CD4-positive, alpha-beta memory T cell (primary cell): ENCODE results near the gene RAD18. TPM values are rescaled to one million over a fixed set of nuclear protein-coding genes. Genes with fewer than 3 reads are reported as not detected.

Experiments
- CTCF ChIA-PET: fragments of 350-600 bp; sonication (Branson Sonifier 250); formaldehyde crosslinking; loops from one replicate; lab custom pipeline; 2021; ENCODE audit warnings: inconsistent platforms; ENCODE audit not compliant: partially characterized antibody; lab: Charles Lee
- POLR2A ChIA-PET: fragments of 350-600 bp; sonication (Branson Sonifier 250); formaldehyde crosslinking; loops from one replicate; lab custom pipeline; 2021; ENCODE audit not compliant: partially characterized antibody; lab: Charles Lee
- DNase-seq, 5 donors: peaks; one replicate each; pipeline versions ENCODE4 v3.0.0 to v3.0.0-alpha.2; 2020 to 2022; ENCODE audit warnings: mixed read lengths in 1 of 5
- H3K27ac ChIP-seq: one replicate; pipeline ENCODE4 v1.7.0; 2013; ENCODE audit warnings: low read depth, low read length
- H3K27me3 ChIP-seq: 2 replicates; pipeline ENCODE4 v1.7.0; 2013; ENCODE audit warnings: mild to moderate bottlenecking, low read length, moderate library complexity; ENCODE audit not compliant: insufficient read depth
- H3K36me3 ChIP-seq: 2 replicates; pipeline ENCODE4 v1.7.0; 2013; ENCODE audit warnings: mild to moderate bottlenecking, low read length, moderate library complexity; ENCODE audit not compliant: insufficient read depth
- H3K4me1 ChIP-seq: 2 replicates; pipeline ENCODE4 v1.7.0; 2013; ENCODE audit warnings: mild to moderate bottlenecking, low read length, moderate library complexity; ENCODE audit not compliant: insufficient read depth
- H3K4me3 ChIP-seq, 2 donors: one replicate each; pipeline ENCODE4 v1.7.0; 2013; ENCODE audit warnings: low read length in 2 of 2, mild to moderate bottlenecking in 1 of 2
- H3K9me3 ChIP-seq, 2 donors: one replicate each; pipeline ENCODE4 v1.7.0; 2013; ENCODE audit warnings: low read length in 2 of 2, control low read depth in 1 of 2; ENCODE audit not compliant: control insufficient read depth in 1 of 2
- H3K27ac Mint-ChIP-seq, 7 donors: one replicate each; pipeline ENCODE4 v1.8.0; 2020 to 2021; ENCODE audit warnings: mixed read lengths in 7 of 7, mild to moderate bottlenecking in 6 of 7, inconsistent platforms in 3 of 7, moderate library complexity in 3 of 7
- H3K27me3 Mint-ChIP-seq, 2 donors: one replicate each; pipeline ENCODE4 v1.8.0; 2020 to 2021; ENCODE audit warnings: mixed read lengths in 2 of 2
- H3K36me3 Mint-ChIP-seq, 2 donors: one replicate each; pipeline ENCODE4 v1.8.0; 2020 to 2021; ENCODE audit warnings: mixed read lengths in 2 of 2, inconsistent platforms in 1 of 2, mild to moderate bottlenecking in 1 of 2
- H3K4me1 Mint-ChIP-seq, 4 donors: one replicate each; pipeline ENCODE4 v1.8.0; 2020 to 2021; ENCODE audit warnings: mixed read lengths in 4 of 4, mild to moderate bottlenecking in 1 of 4
- H3K4me3 Mint-ChIP-seq, 8 donors: one replicate each; pipeline ENCODE4 v1.8.0; 2020 to 2021; ENCODE audit warnings: mixed read lengths in 8 of 8, mild to moderate bottlenecking in 7 of 8, moderate library complexity in 6 of 8, inconsistent platforms in 3 of 8
- H3K9me3 Mint-ChIP-seq, 8 donors: one replicate each; pipeline ENCODE4 v1.8.0; 2020 to 2021; ENCODE audit warnings: mixed read lengths in 8 of 8, mild to moderate bottlenecking in 5 of 8, inconsistent platforms in 3 of 8, moderate library complexity in 1 of 8
- intact Hi-C: fragments of 100-400 bp; cut with micrococcal nuclease; formaldehyde crosslinking; loops from one replicate; pipeline ENCODE4 v1.15.1; 2023
- polyA plus RNA-seq, 2 donors: library from polyadenylated mRNA; unstranded; fragments of 300-500 nt; fragmentation: Illumina TruSeq; gene quantifications; one replicate each; pipeline ENCODE4 v1.2.3, GENCODE V29; 2021
- total RNA-seq, 2 experiments: library from RNA; stranded (reverse); gene quantifications; one replicate each; pipeline ENCODE4 v1.2.3, GENCODE V29; 2021

The RAD18 gene
- total and polyA plus RNA-seq, 4 experiments from 2014 or later: 11.9 to 17.6 (median 15.7) TPM

GRCh38 chr3:8856721-8857120 lies 106.6 kb downstream of the RAD18 start:
- no peaks in the 10 kb centered on the region for H3K9me3 Mint-ChIP-seq
- no peaks in the 10 kb centered on the region for H3K4me1 Mint-ChIP-seq
- Histone ChIP-seq H3K4me1 (no peaks in the 10 kb centered on the region), H3K27ac (no peak overlapping the region), H3K36me3 (no peaks in the 10 kb centered on the region), H3K4me3 (no peak overlapping the region), H3K27me3 (no peaks in the 10 kb centered on the region), H3K9me3 (no peaks in the 10 kb centered on the region)
- no peak for DNase-seq
- H3K27ac Mint-ChIP-seq: no peak overlapping the region
- no peak overlapping the region for H3K4me3 Mint-ChIP-seq
- intact Hi-C loops: no loop called here
- H3K27me3 Mint-ChIP-seq: no peaks in the 10 kb centered on the region
- ChIA-PET CTCF (no interaction called here), POLR2A (no interaction called here)
- H3K36me3 Mint-ChIP-seq: no peaks in the 10 kb centered on the region

GRCh38 chr3:8856071-8856470 lies 107.2 kb downstream of the RAD18 start:
- H3K36me3 Mint-ChIP-seq: no peaks in the 10 kb centered on the region
- no peak overlapping the region for H3K4me3 Mint-ChIP-seq
- H3K4me1 ChIP-seq: no peaks in the 10 kb centered on the region
- H3K27me3 ChIP-seq: no peaks in the 10 kb centered on the region
- H3K27ac Mint-ChIP-seq: no peak overlapping the region
- no peaks in the 10 kb centered on the region for H3K4me1 Mint-ChIP-seq
- H3K9me3 Mint-ChIP-seq: no peaks in the 10 kb centered on the region
- intact Hi-C loops: no loop called here
- H3K27me3 Mint-ChIP-seq: no peaks in the 10 kb centered on the region
- H3K9me3 ChIP-seq: no peaks in the 10 kb centered on the region
- CTCF ChIA-PET: no interaction called here
- DNase-seq: no peak
- POLR2A ChIA-PET: no interaction called here
- H3K27ac ChIP-seq: no peak overlapping the region
- no peaks in the 10 kb centered on the region for H3K36me3 ChIP-seq
- no peak overlapping the region for H3K4me3 ChIP-seq

GRCh38 chr3:8854656-8855055 lies 108.6 kb downstream of the RAD18 start:
- no peaks in the 10 kb centered on the region for H3K9me3 ChIP-seq

GRCh38 chr3:8853081-8853480 lies 110.2 kb downstream of the RAD18 start:
- Mint-ChIP-seq H3K9me3 (no peaks in the 10 kb centered on the region), H3K36me3 (no peaks in the 10 kb centered on the region), H3K27ac (no peak overlapping the region), H3K27me3 (no peaks in the 10 kb centered on the region), H3K4me3 (no peak overlapping the region), H3K4me1 (no peaks in the 10 kb centered on the region)
- Histone ChIP-seq H3K4me1 (no peaks in the 10 kb centered on the region), H3K4me3 (no peak overlapping the region), H3K27ac (no peak overlapping the region), H3K9me3 (no peaks in the 10 kb centered on the region), H3K27me3 (no peaks in the 10 kb centered on the region), H3K36me3 (no peaks in the 10 kb centered on the region)
- intact Hi-C loops: no loop called here
- no peak for DNase-seq
- CTCF ChIA-PET: no interaction called here
- POLR2A ChIA-PET: no interaction called here

More at GRCh38 chr3:8854656-8855055, 108.6 kb downstream of the RAD18 start:
- H3K36me3 Mint-ChIP-seq: no peaks in the 10 kb centered on the region
- no peak overlapping the region for H3K27ac Mint-ChIP-seq
- no peak overlapping the region for H3K27ac ChIP-seq
- intact Hi-C loops: no loop called here
- no peaks in the 10 kb centered on the region for H3K4me1 ChIP-seq
- no peaks in the 10 kb centered on the region for H3K27me3 ChIP-seq
- no peaks in the 10 kb centered on the region for H3K36me3 ChIP-seq
- H3K4me1 Mint-ChIP-seq: no peaks in the 10 kb centered on the region
- no peaks in the 10 kb centered on the region for H3K9me3 Mint-ChIP-seq
- no peaks in the 10 kb centered on the region for H3K27me3 Mint-ChIP-seq
- H3K4me3 ChIP-seq: no peak overlapping the region
- POLR2A ChIA-PET: no interaction called here
- CTCF ChIA-PET: no interaction called here
- no peak overlapping the region for H3K4me3 Mint-ChIP-seq
- no peak for DNase-seq

GRCh38 chr3:8852511-8852910 lies 110.8 kb downstream of the RAD18 start:
- no peaks in the 10 kb centered on the region for H3K4me1 Mint-ChIP-seq
- no peak overlapping the region for H3K4me3 Mint-ChIP-seq
- H3K27me3 ChIP-seq: no peaks in the 10 kb centered on the region
- no peak overlapping the region for H3K27ac Mint-ChIP-seq
- H3K4me3 ChIP-seq: no peak overlapping the region
- H3K4me1 ChIP-seq: no peaks in the 10 kb centered on the region
- H3K27ac ChIP-seq: no peak overlapping the region
- no peaks in the 10 kb centered on the region for H3K36me3 Mint-ChIP-seq
- H3K36me3 ChIP-seq: no peaks in the 10 kb centered on the region
- POLR2A ChIA-PET: no interaction called here
- intact Hi-C loops: no loop called here
- no peaks in the 10 kb centered on the region for H3K9me3 Mint-ChIP-seq
- H3K9me3 ChIP-seq: no peaks in the 10 kb centered on the region
- CTCF ChIA-PET: no interaction called here
- no peaks in the 10 kb centered on the region for H3K27me3 Mint-ChIP-seq
- no peak for DNase-seq

- intact Hi-C loops: no loop called here
- Mint-ChIP-seq H3K4me1 (no peaks in the 10 kb centered on the region), H3K36me3 (no peaks in the 10 kb centered on the region), H3K27ac (no peak overlapping the region), H3K9me3 (no peaks in the 10 kb centered on the region), H3K4me3 (no peak overlapping the region), H3K27me3 (no peaks in the 10 kb centered on the region)
- Histone ChIP-seq H3K9me3 (no peaks in the 10 kb centered on the region), H3K27me3 (no peaks in the 10 kb centered on the region), H3K36me3 (no peaks in the 10 kb centered on the region), H3K4me3 (no peak overlapping the region), H3K4me1 (no peaks in the 10 kb centered on the region), H3K27ac (no peak overlapping the region)
- POLR2A ChIA-PET: no interaction called here
- no peak for DNase-seq
- CTCF ChIA-PET: no interaction called here
Observed at GRCh38 chr3:8851703-8852102, 111.6 kb downstream of the RAD18 start.

- no peaks in the 10 kb centered on the region for H3K27me3 ChIP-seq
- H3K4me3 Mint-ChIP-seq: no peak overlapping the region
Observed at GRCh38 chr3:8848696-8849131, 114.6 kb downstream of the RAD18 start.

GRCh38 chr3:8847317-8847716 lies 116.0 kb downstream of the RAD18 start:
- CTCF ChIA-PET: no interaction called here
- H3K36me3 ChIP-seq: no peaks in the 10 kb centered on the region
- H3K4me1 Mint-ChIP-seq: no peaks in the 10 kb centered on the region

More at GRCh38 chr3:8848696-8849131, 114.6 kb downstream of the RAD18 start:
- CTCF ChIA-PET: interaction anchor here (0.8 kb wide), 1 partner anchor 12 kb away, joined by 3 read pairs; no protein-coding TSS in a partner anchor
- Mint-ChIP-seq H3K9me3 (no peaks in the 10 kb centered on the region), H3K36me3 (no peaks in the 10 kb centered on the region), H3K27me3 (no peaks in the 10 kb centered on the region), H3K4me1 (no peaks in the 10 kb centered on the region), H3K27ac (peak overlapping the region in 1 of 7 donors; percentile 80)
- Histone ChIP-seq H3K9me3 (no peaks in the 10 kb centered on the region), H3K4me1 (no peaks in the 10 kb centered on the region), H3K36me3 (no peaks in the 10 kb centered on the region), H3K4me3 (no peak overlapping the region), H3K27ac (no peak overlapping the region)
- POLR2A ChIA-PET: no interaction called here
- intact Hi-C loops: no loop called here
- DNase-seq: no peak

More at GRCh38 chr3:8847317-8847716, 116.0 kb downstream of the RAD18 start:
- intact Hi-C loops: no loop called here
- H3K27ac Mint-ChIP-seq: no peak overlapping the region
- POLR2A ChIA-PET: no interaction called here
- Histone ChIP-seq H3K9me3 (no peaks in the 10 kb centered on the region), H3K27me3 (no peaks in the 10 kb centered on the region), H3K4me3 (no peak overlapping the region), H3K4me1 (no peaks in the 10 kb centered on the region), H3K27ac (no peak overlapping the region)
- no peaks in the 10 kb centered on the region for H3K9me3 Mint-ChIP-seq
- H3K4me3 Mint-ChIP-seq: no peak overlapping the region
- H3K36me3 Mint-ChIP-seq: no peaks in the 10 kb centered on the region
- DNase-seq: no peak
- no peaks in the 10 kb centered on the region for H3K27me3 Mint-ChIP-seq
